Skin epidermis (tissue), 12 donors: ENCODE results near the gene PIK3R1.
"Not testable (repeated sequence)": the region's sequence is repeated elsewhere in the genome, so short reads cannot be mapped to it uniquely, and the experiment has no call there.

Source experiments
- H3K27ac ChIP-seq, 21 experiments: fragments of 200-600 bp; sonication (generic) in 11 of 21; one replicate each; pipeline ENCODE4 v1.5.0; 2020; ENCODE audit warnings: mild to moderate bottlenecking in 3 of 21, inconsistent platforms in 2 of 21, moderate library complexity in 2 of 21
- H3K4me3 ChIP-seq, 7 experiments: fragments of 200-600 bp; sonication (generic) in 2 of 7; one replicate each; pipeline ENCODE4 v1.5.0; 2020; ENCODE audit warnings: inconsistent platforms in 2 of 7, mild to moderate bottlenecking in 2 of 7, moderate library complexity in 1 of 7

The PIK3R1 gene

GRCh38 chr5:68224509-68225187 is 9.1 kb downstream of the PIK3R1 start:
- H3K4me3 ChIP-seq, result no peak overlapping the region
- peak overlapping the region in 3 of 21 experiments; percentile 4 to 17 (median 14) for H3K27ac ChIP-seq

GRCh38 chr5:68225188-68225910 is 9.8 kb downstream of the PIK3R1 start:
- Histone ChIP-seq H3K27ac (peak overlapping the region in 2 of 21 experiments; percentile 17 to 27), H3K4me3 (no peak overlapping the region)

GRCh38 chr5:68225911-68226545 is 10.5 kb downstream of the PIK3R1 start:
- H3K4me3 ChIP-seq, result no peak overlapping the region
- H3K27ac ChIP-seq, result peak overlapping the region in 1 of 21 experiments; percentile 27

- H3K27ac ChIP-seq, result no peak overlapping the region
- no peak overlapping the region for H3K4me3 ChIP-seq
Measured at GRCh38 chr5:68226546-68227073, 11.1 kb downstream of the PIK3R1 start.

- H3K4me3 ChIP-seq, result no peak overlapping the region
- peak overlapping the region in 1 of 21 experiments; percentile 3 for H3K27ac ChIP-seq
Measured at GRCh38 chr5:68227532-68228160, 12.1 kb downstream of the PIK3R1 start.

GRCh38 chr5:68229416-68229815 is 13.9 kb downstream of the PIK3R1 start:
- H3K27ac ChIP-seq, result no peak overlapping the region
- H3K4me3 ChIP-seq, result no peak overlapping the region

GRCh38 chr5:68230285-68230684 is 14.7 kb downstream of the PIK3R1 start:
- Histone ChIP-seq H3K4me3 (no peak overlapping the region), H3K27ac (no peak overlapping the region)

GRCh38 chr5:68231414-68232076 is 16.0 kb downstream of the PIK3R1 start:
- Histone ChIP-seq H3K27ac (peak overlapping the region in 1 of 21 experiments; percentile 26), H3K4me3 (no peak overlapping the region)

GRCh38 chr5:68232277-68232676 is 16.7 kb downstream of the PIK3R1 start:
- Histone ChIP-seq H3K27ac (peak overlapping the region in 1 of 21 experiments; percentile 31), H3K4me3 (no peak overlapping the region)

- no peak overlapping the region for H3K4me3 ChIP-seq
- H3K27ac ChIP-seq, result no peak overlapping the region
Measured at GRCh38 chr5:68233075-68233474, 17.5 kb downstream of the PIK3R1 start.

GRCh38 chr5:68235229-68235628 is 19.7 kb downstream of the PIK3R1 start:
- not testable (repeated sequence) for H3K4me3 ChIP-seq, H3K27ac ChIP-seq

- Histone ChIP-seq H3K27ac (peak overlapping the region in 7 of 21 experiments; percentile 28 to 71 (median 51)), H3K4me3 (no peak overlapping the region)
Measured at GRCh38 chr5:68237715-68238114, 22.2 kb downstream of the PIK3R1 start.

- Histone ChIP-seq H3K27ac (peak overlapping the region in 11 of 21 experiments; percentile 14 to 81 (median 54)), H3K4me3 (no peak overlapping the region)
Measured at GRCh38 chr5:68239487-68239886, 23.9 kb downstream of the PIK3R1 start.

- Histone ChIP-seq H3K4me3 (no peak overlapping the region), H3K27ac (peak overlapping the region in 13 of 21 experiments; percentile 14 to 81 (median 54))
Measured at GRCh38 chr5:68240202-68240601, 24.6 kb downstream of the PIK3R1 start.

- Histone ChIP-seq H3K4me3 (no peak overlapping the region), H3K27ac (peak overlapping the region in 12 of 21 experiments; percentile 14 to 81 (median 54))
Measured at GRCh38 chr5:68240771-68241170, 25.2 kb downstream of the PIK3R1 start.

- Histone ChIP-seq H3K27ac (peak overlapping the region in 11 of 21 experiments; percentile 4 to 71 (median 35)), H3K4me3 (no peak overlapping the region)
Measured at GRCh38 chr5:68242743-68243142, 27.2 kb downstream of the PIK3R1 start.

- Histone ChIP-seq H3K27ac (peak overlapping the region in 13 of 21 experiments; percentile 4 to 76 (median 38)), H3K4me3 (no peak overlapping the region)
Measured at GRCh38 chr5:68243251-68243650, 27.7 kb downstream of the PIK3R1 start.

- Histone ChIP-seq H3K27ac (peak overlapping the region in 13 of 21 experiments; percentile 4 to 76 (median 38)), H3K4me3 (no peak overlapping the region)
Measured at GRCh38 chr5:68243681-68244080, 28.1 kb downstream of the PIK3R1 start.

- Histone ChIP-seq H3K4me3 (no peak overlapping the region), H3K27ac (no peak overlapping the region)
Measured at GRCh38 chr5:68245319-68245718, 29.8 kb downstream of the PIK3R1 start.
